Measurements from ENCODE around the gene HACD4.

The HACD4 gene

DNA sequence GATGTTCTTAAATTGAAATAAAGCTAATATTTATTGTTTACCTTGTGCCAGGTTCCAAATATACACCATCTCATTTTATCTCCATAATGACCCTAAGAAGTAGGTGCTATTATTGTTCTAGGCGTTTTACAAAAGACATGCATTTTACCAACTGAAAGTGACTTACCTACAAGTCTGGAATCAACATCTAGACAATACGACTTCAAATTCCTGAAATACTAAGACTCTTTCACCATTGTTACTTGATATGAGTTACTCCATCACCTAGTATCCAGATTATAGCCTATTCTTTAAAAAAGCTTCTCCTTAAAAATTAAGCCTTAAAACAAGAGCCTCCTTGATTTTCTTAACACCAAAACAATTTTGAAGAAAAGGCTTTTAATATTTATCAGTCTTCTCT lies 13.3 kb downstream of the HACD4 start:
- no CpG with 5 or more reads among the region's 2 CpGs for WGBS (ENCODE audit: insufficient coverage, insufficient read length)
- H3K9me3 ChIP-seq (ENCODE audit: control insufficient read depth, insufficient read depth, low read length) = no peaks in the 10 kb centered on the region
- no peak overlapping the region for H3K4me3 ChIP-seq (ENCODE audit: low read length)
- no peak for DNase-seq (ENCODE audit: low read depth, low spot score)
- no peak overlapping the region for H3K27ac ChIP-seq (ENCODE audit: low read length)
- no peaks in the 10 kb centered on the region for H3K27me3 ChIP-seq (ENCODE audit: control insufficient read depth, insufficient read depth, low read length)
- no peaks in the 10 kb centered on the region for H3K36me3 ChIP-seq (ENCODE audit: control insufficient read depth, insufficient read depth, low read length)
- H3K4me1 ChIP-seq (ENCODE audit: control insufficient read depth, insufficient read depth, low read length) = peaks cover 2% of the 10 kb centered on the region

- DNase-seq (ENCODE audit: low read depth, low spot score) = no peak
- no CpG with 5 or more reads among the region's 2 CpGs for WGBS (ENCODE audit: insufficient coverage, insufficient read length)
- H3K4me3 ChIP-seq (ENCODE audit: low read length) = no peak overlapping the region
- no peaks in the 10 kb centered on the region for H3K27me3 ChIP-seq (ENCODE audit: control insufficient read depth, insufficient read depth, low read length)
- peaks cover 2% of the 10 kb centered on the region for H3K4me1 ChIP-seq (ENCODE audit: control insufficient read depth, insufficient read depth, low read length)
- H3K27ac ChIP-seq (ENCODE audit: low read length) = no peak overlapping the region
- no peaks in the 10 kb centered on the region for H3K36me3 ChIP-seq (ENCODE audit: control insufficient read depth, insufficient read depth, low read length)
- no peaks in the 10 kb centered on the region for H3K9me3 ChIP-seq (ENCODE audit: control insufficient read depth, insufficient read depth, low read length)
Measured at GRCh38 chr9:21016701-21017491, 14.5 kb downstream of the HACD4 start.

DNA sequence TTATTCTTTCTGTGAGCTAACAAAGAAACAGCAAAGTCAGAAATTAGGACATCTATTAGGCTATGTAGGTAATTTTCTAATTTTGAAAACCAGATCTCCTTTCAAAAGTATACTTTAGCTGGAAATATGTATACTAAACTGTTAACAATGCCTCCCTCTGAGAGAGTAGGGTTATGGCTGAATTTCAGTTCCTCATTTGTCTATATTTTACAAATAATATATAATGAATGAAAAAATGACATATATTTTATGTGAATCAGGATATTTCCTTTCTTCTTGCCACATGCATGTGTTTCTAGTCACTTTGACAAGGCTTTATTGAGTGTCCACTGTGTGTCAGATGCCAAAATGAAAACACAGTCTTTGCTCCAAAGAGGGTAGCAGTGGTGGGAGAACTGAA lies 15.4 kb downstream of the HACD4 start:
- H3K4me1 ChIP-seq (ENCODE audit: control insufficient read depth, insufficient read depth, low read length) = peaks cover 2% of the 10 kb centered on the region
- H3K9me3 ChIP-seq (ENCODE audit: control insufficient read depth, insufficient read depth, low read length) = no peaks in the 10 kb centered on the region
- H3K27ac ChIP-seq (ENCODE audit: low read length) = no peak overlapping the region
- DNase-seq (ENCODE audit: low read depth, low spot score) = no peak
- no peaks in the 10 kb centered on the region for H3K36me3 ChIP-seq (ENCODE audit: control insufficient read depth, insufficient read depth, low read length)
- no peak overlapping the region for H3K4me3 ChIP-seq (ENCODE audit: low read length)
- H3K27me3 ChIP-seq (ENCODE audit: control insufficient read depth, insufficient read depth, low read length) = no peaks in the 10 kb centered on the region

DNA sequence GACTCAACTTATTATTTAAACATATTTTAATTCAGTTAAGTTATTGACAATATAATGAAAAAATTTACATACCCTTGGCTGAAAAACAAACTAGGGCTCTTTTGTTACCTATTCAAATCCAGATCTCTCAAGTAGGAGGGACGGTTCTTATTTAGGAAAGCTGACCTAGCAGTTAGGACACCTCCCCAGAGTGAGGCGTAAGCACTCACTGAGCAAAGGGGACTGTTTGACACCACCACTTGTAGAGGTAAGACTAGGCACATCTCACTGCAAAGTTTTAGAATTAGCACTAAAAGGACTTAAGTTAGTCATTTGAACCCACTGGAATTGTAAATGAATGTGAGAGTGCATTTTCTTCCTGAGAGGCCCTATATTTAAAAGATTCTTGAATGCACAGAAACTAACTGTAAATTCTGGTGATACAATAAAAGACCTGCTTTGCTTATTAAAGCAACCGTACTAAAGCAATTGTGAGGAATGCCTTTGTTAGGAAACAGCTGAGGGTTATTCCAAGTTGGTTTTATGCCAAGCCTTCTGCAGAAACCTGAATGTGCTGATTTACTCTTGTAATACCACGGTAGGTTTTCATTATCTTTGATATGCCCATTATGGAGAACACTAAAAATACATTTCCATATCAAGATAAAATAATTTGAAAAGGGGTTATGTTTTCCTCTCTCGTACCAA lies 16.2 kb downstream of the HACD4 start:
- WGBS (ENCODE audit: insufficient coverage, insufficient read length) = no CpG with 5 or more reads among the region's 5 CpGs
- H3K27ac ChIP-seq (ENCODE audit: low read length) = no peak overlapping the region
- DNase-seq (ENCODE audit: low read depth, low spot score) = no peak
- H3K36me3 ChIP-seq (ENCODE audit: control insufficient read depth, insufficient read depth, low read length) = no peaks in the 10 kb centered on the region
- H3K27me3 ChIP-seq (ENCODE audit: control insufficient read depth, insufficient read depth, low read length) = no peaks in the 10 kb centered on the region
- no peak overlapping the region for H3K4me3 ChIP-seq (ENCODE audit: low read length)
- no peaks in the 10 kb centered on the region for H3K9me3 ChIP-seq (ENCODE audit: control insufficient read depth, insufficient read depth, low read length)
- peaks cover 2% of the 10 kb centered on the region for H3K4me1 ChIP-seq (ENCODE audit: control insufficient read depth, insufficient read depth, low read length)

GRCh38 chr9:21002040-21002439 lies 29.4 kb downstream of the HACD4 start:
- Histone ChIP-seq H3K4me1 (ENCODE audit: control insufficient read depth, insufficient read depth, low read length) (no peaks in the 10 kb centered on the region), H3K36me3 (ENCODE audit: control insufficient read depth, insufficient read depth, low read length) (no peaks in the 10 kb centered on the region), H3K9me3 (ENCODE audit: control insufficient read depth, insufficient read depth, low read length) (no peaks in the 10 kb centered on the region), H3K4me3 (ENCODE audit: low read length) (no peak overlapping the region), H3K27me3 (ENCODE audit: control insufficient read depth, insufficient read depth, low read length) (no peaks in the 10 kb centered on the region), H3K27ac (ENCODE audit: low read length) (no peak overlapping the region)
- no peak for DNase-seq (ENCODE audit: low read depth, low spot score)
- WGBS (ENCODE audit: insufficient coverage, insufficient read length) = no CpG with 5 or more reads among the region's 2 CpGs

DNA sequence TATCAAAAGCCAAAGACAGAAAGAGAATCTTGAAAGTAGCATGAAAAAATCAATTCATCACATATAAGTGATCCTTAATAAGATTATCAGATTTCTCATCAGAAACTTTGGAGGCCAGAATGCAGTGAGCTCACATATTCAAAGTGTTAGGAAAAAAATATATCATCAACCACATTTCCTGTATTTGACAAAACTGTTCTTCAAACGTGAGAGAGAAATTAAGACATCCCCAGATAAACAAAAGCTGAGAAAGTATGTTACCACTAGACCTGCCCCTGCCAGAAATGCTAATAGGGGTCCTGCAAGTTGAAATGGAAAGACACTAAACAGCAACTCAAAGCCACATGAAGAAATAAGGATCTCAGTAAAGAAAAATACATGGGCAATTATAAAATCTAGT lies 29.9 kb downstream of the HACD4 start:
- Histone ChIP-seq H3K27ac (ENCODE audit: low read length) (no peak overlapping the region), H3K36me3 (ENCODE audit: control insufficient read depth, insufficient read depth, low read length) (no peaks in the 10 kb centered on the region)
- no CpG with 5 or more reads among the region's 1 CpG for WGBS (ENCODE audit: insufficient coverage, insufficient read length)

DNA sequence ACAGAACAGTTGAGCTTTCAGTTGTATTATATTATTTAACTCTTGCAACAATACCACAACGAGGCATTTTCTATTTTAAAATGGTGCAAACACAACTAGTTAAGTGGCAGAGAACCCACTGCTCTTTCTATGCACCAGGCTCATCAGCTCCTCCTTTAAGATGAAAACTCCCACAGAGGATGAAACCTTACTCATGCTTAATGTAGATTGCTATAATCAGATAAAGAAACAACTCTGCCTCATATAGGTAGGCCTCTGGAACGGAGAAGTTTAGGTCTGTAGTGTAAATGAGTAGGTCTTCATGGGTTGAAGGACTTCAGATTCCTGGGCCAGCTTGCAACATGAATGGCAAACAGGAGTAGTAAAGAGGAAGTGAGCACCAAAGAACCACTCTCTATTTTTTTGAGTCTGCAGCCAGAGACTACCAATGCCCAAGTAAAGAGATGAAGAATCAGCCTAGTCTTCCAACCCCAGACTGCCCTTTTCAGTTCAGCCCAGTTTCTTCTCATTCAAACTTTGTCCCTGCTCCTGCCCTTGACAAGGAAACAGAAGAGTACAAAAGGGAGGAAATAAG lies 33.9 kb downstream of the HACD4 start:
- Histone ChIP-seq H3K27ac (ENCODE audit: low read length) (no peak overlapping the region), H3K9me3 (ENCODE audit: control insufficient read depth, insufficient read depth, low read length) (no peaks in the 10 kb centered on the region), H3K4me3 (ENCODE audit: low read length) (no peak overlapping the region), H3K4me1 (ENCODE audit: control insufficient read depth, insufficient read depth, low read length) (peaks cover 2% of the 10 kb centered on the region; the same call in 1 of the 2 replicates), H3K27me3 (ENCODE audit: control insufficient read depth, insufficient read depth, low read length) (no peaks in the 10 kb centered on the region), H3K36me3 (ENCODE audit: control insufficient read depth, insufficient read depth, low read length) (0 out of 2 replicates have a peak, but pooled peaks cover 2% of the 10 kb centered on the region)
- WGBS (ENCODE audit: insufficient coverage, insufficient read length) = no CpG with 5 or more reads among the region's 2 CpGs
- DNase-seq (ENCODE audit: low read depth, low spot score) = no peak

More for the DNA sequence above, 29.9 kb downstream of the HACD4 start:
- no peaks in the 10 kb centered on the region for H3K9me3 ChIP-seq (ENCODE audit: control insufficient read depth, insufficient read depth, low read length)
- H3K4me1 ChIP-seq (ENCODE audit: control insufficient read depth, insufficient read depth, low read length) = peaks cover 2% of the 10 kb centered on the region; the same call in 1 of the 2 replicates
- no peaks in the 10 kb centered on the region for H3K27me3 ChIP-seq (ENCODE audit: control insufficient read depth, insufficient read depth, low read length)
- DNase-seq (ENCODE audit: low read depth, low spot score) = no peak
- H3K4me3 ChIP-seq (ENCODE audit: low read length) = no peak overlapping the region

- 0 out of 2 replicates have a peak, but pooled peaks cover 2% of the 10 kb centered on the region for H3K36me3 ChIP-seq (ENCODE audit: control insufficient read depth, insufficient read depth, low read length)
- DNase-seq (ENCODE audit: low read depth, low spot score) = no peak
- no peak overlapping the region for H3K27ac ChIP-seq (ENCODE audit: low read length)
- H3K9me3 ChIP-seq (ENCODE audit: control insufficient read depth, insufficient read depth, low read length) = no peaks in the 10 kb centered on the region
- peaks cover 2% of the 10 kb centered on the region; the same call in 1 of the 2 replicates for H3K4me1 ChIP-seq (ENCODE audit: control insufficient read depth, insufficient read depth, low read length)
- no peak overlapping the region for H3K4me3 ChIP-seq (ENCODE audit: low read length)
- H3K27me3 ChIP-seq (ENCODE audit: control insufficient read depth, insufficient read depth, low read length) = no peaks in the 10 kb centered on the region
- no CpG with 5 or more reads among the region's 2 CpGs for WGBS (ENCODE audit: insufficient coverage, insufficient read length)
Measured at GRCh38 chr9:20996809-20997208, 34.6 kb downstream of the HACD4 start.

DNA sequence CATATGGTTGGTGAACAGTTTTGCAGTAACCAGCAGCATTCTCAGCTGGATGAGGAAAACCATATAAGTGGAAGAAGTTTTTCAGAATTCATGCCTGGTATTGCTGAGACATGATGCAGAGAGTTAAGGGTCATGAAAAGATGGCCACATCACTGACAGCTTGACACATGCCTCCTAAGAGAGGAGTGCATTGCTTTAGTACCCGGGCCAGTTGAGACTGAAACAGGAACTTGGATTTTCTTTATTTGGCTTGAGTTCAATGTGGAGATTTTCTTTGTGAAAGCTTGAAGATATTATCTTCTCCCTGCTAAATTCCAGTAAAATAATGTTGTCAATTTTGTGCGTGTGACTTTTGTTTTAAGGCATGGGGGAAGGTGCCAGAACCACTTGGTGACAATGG lies 35.8 kb downstream of the HACD4 start:
- Histone ChIP-seq H3K36me3 (ENCODE audit: control insufficient read depth, insufficient read depth, low read length) (peaks cover 4% of the 10 kb centered on the region; the same call in 1 of the 2 replicates), H3K27me3 (ENCODE audit: control insufficient read depth, insufficient read depth, low read length) (no peaks in the 10 kb centered on the region), H3K9me3 (ENCODE audit: control insufficient read depth, insufficient read depth, low read length) (no peaks in the 10 kb centered on the region), H3K4me1 (ENCODE audit: control insufficient read depth, insufficient read depth, low read length) (peaks cover 2% of the 10 kb centered on the region; the same call in 1 of the 2 replicates), H3K27ac (ENCODE audit: low read length) (no peak overlapping the region), H3K4me3 (ENCODE audit: low read length) (no peak overlapping the region)
- no peak for DNase-seq (ENCODE audit: low read depth, low spot score)
- WGBS (ENCODE audit: insufficient coverage, insufficient read length) = no CpG with 5 or more reads among the region's 2 CpGs

- Histone ChIP-seq H3K9me3 (ENCODE audit: control insufficient read depth, insufficient read depth, low read length) (no peaks in the 10 kb centered on the region), H3K36me3 (ENCODE audit: control insufficient read depth, insufficient read depth, low read length) (peaks cover 11% of the 10 kb centered on the region; the same call in 1 of the 2 replicates), H3K4me1 (ENCODE audit: control insufficient read depth, insufficient read depth, low read length) (peaks cover 2% of the 10 kb centered on the region; the same call in 1 of the 2 replicates), H3K4me3 (ENCODE audit: low read length) (no peak overlapping the region), H3K27me3 (ENCODE audit: control insufficient read depth, insufficient read depth, low read length) (no peaks in the 10 kb centered on the region), H3K27ac (ENCODE audit: low read length) (no peak overlapping the region)
- no CpG with 5 or more reads among the region's 3 CpGs for WGBS (ENCODE audit: insufficient coverage, insufficient read length)
- DNase-seq (ENCODE audit: low read depth, low spot score) = no peak
Measured at GRCh38 chr9:20994486-20994885, 37.0 kb downstream of the HACD4 start.

Data from iPS DF 6.9 (cell line).